Stimulated activated CD8-positive, alpha-beta memory T cell treated with anti-CD3 and anti-CD28 coated beads, Interleukin-12 subunit alpha, Interleukin-12 subunit beta, amount 100 ng/mL, for 4 hours (primary cell): ENCODE measurements around the gene NPFFR1.
"Not testable (repeated sequence)": the region's sequence is repeated elsewhere in the genome, so short reads cannot be mapped to it uniquely, and the experiment has no call there.

Experiments used
- DNase-seq: peaks from one replicate; pipeline ENCODE4 v3.0.0-alpha.2; 2020; ENCODE audit warnings: low read depth

Gene NPFFR1

GRCh38 chr10:70285476-70285831, 1.6 kb upstream of the NPFFR1 start:
- DNase-seq: no peak

GRCh38 chr10:70284542-70285475, 1.0 kb upstream of the NPFFR1 start:
- no peak for DNase-seq

GRCh38 chr10:70283071-70283444, 746 bp downstream of the NPFFR1 start:
- no peak for DNase-seq

GRCh38 chr10:70281609-70282008, 2.2 kb downstream of the NPFFR1 start:
- DNase-seq: no peak

GRCh38 chr10:70280099-70280498, 3.7 kb downstream of the NPFFR1 start:
- no peak for DNase-seq

GRCh38 chr10:70277396-70278030, 6.3 kb downstream of the NPFFR1 start:
- DNase-seq: no peak

- no peak for DNase-seq
Measured at GRCh38 chr10:70274643-70275042, 9.2 kb downstream of the NPFFR1 start.

- no peak for DNase-seq
Measured at GRCh38 chr10:70272925-70273316, 10.9 kb downstream of the NPFFR1 start.

- no peak for DNase-seq
Measured at GRCh38 chr10:70271996-70272924, 11.5 kb downstream of the NPFFR1 start.

- DNase-seq: no peak
Measured at GRCh38 chr10:70270952-70271351, 12.9 kb downstream of the NPFFR1 start.

- DNase-seq: no peak
Measured at GRCh38 chr10:70269741-70270140, 14.1 kb downstream of the NPFFR1 start.

GRCh38 chr10:70268376-70268775, 15.4 kb downstream of the NPFFR1 start:
- DNase-seq: no peak

- no peak for DNase-seq
Measured at GRCh38 chr10:70267161-70267933, 16.5 kb downstream of the NPFFR1 start.

GRCh38 chr10:70266701-70267100, 17.1 kb downstream of the NPFFR1 start:
- no peak for DNase-seq

GRCh38 chr10:70266056-70266455, 17.7 kb downstream of the NPFFR1 start:
- DNase-seq: no peak

- DNase-seq: no peak
Measured at GRCh38 chr10:70265032-70265689, 18.6 kb downstream of the NPFFR1 start.

- no peak for DNase-seq
Measured at GRCh38 chr10:70260734-70261133, 23.1 kb downstream of the NPFFR1 start.

- DNase-seq: no peak
Measured at GRCh38 chr10:70260259-70260658, 23.5 kb downstream of the NPFFR1 start.

- no peak for DNase-seq
Measured at GRCh38 chr10:70258216-70258615, 25.6 kb downstream of the NPFFR1 start.

- not testable (repeated sequence) for DNase-seq
Measured at GRCh38 chr10:70257816-70258215, 26.0 kb downstream of the NPFFR1 start.

GRCh38 chr10:70256463-70256862, 27.3 kb downstream of the NPFFR1 start:
- DNase-seq: no peak
